Activated T-cell treated with anti-CD3 and anti-CD28 coated beads for 24 hours (primary cell): Measurements from ENCODE around the gene SLC25A25.
A peak's percentile ranks its signal among the peaks of the same experiment; 100 is the strongest.

ENCODE experiments used
- DNase-seq: peaks from one replicate; pipeline ENCODE4 v3.0.0-alpha.2; 2020; ENCODE audit warnings: low read depth

SLC25A25 gene

GRCh38 chr9:128096616-128097536, 28.8 kb downstream of the SLC25A25 start:
- DNase-seq: no peak

GRCh38 chr9:128097543-128098296, 29.7 kb downstream of the SLC25A25 start:
- DNase-seq: no peak

GRCh38 chr9:128098297-128099230, 30.5 kb downstream of the SLC25A25 start:
- peak; percentile 43 for DNase-seq

- no peak for DNase-seq
These were observed 31.3 kb downstream of the SLC25A25 start for GRCh38 chr9:128099231-128099931.

- no peak for DNase-seq
These were observed 32.0 kb downstream of the SLC25A25 start for GRCh38 chr9:128099932-128100491.

- no peak for DNase-seq
These were observed 32.5 kb downstream of the SLC25A25 start for GRCh38 chr9:128100581-128100980.

- no peak for DNase-seq
These were observed 33.2 kb downstream of the SLC25A25 start for GRCh38 chr9:128101231-128101661.

GRCh38 chr9:128101690-128102089, 33.7 kb downstream of the SLC25A25 start:
- no peak for DNase-seq

- no peak for DNase-seq
These were observed 34.2 kb downstream of the SLC25A25 start for GRCh38 chr9:128102196-128102595.

- DNase-seq: no peak
These were observed 35.0 kb downstream of the SLC25A25 start for GRCh38 chr9:128102861-128103588.

- DNase-seq: no peak
These were observed 35.5 kb downstream of the SLC25A25 start for GRCh38 chr9:128103589-128103962.

- no peak for DNase-seq
These were observed 36.2 kb downstream of the SLC25A25 start for GRCh38 chr9:128104171-128104618.

- DNase-seq: no peak
These were observed 37.6 kb downstream of the SLC25A25 start for GRCh38 chr9:128105538-128106175.

- no peak for DNase-seq
These were observed 38.3 kb downstream of the SLC25A25 start for GRCh38 chr9:128106181-128106939.

- no peak for DNase-seq
These were observed 39.0 kb downstream of the SLC25A25 start for GRCh38 chr9:128106940-128107467.

- no peak for DNase-seq
These were observed 39.6 kb downstream of the SLC25A25 start for GRCh38 chr9:128107468-128108268.

- no peak for DNase-seq
These were observed 40.4 kb downstream of the SLC25A25 start for GRCh38 chr9:128108269-128109049.
